ENCODE results near the gene DFFB. TPM values are rescaled to one million over a fixed set of nuclear protein-coding genes. Genes with fewer than 3 reads are reported as not detected.

Gene DFFB
- polyA plus RNA-seq, 1 experiment: 6.1 TPM

- Histone ChIP-seq H3K27me3 (ENCODE audit: control insufficient read depth, insufficient read depth, low read length) (no peaks in the 10 kb centered on the region), H3K4me3 (ENCODE audit: low read depth, low read length) (no peak overlapping the region), H3K36me3 (ENCODE audit: control insufficient read depth, insufficient read depth, low read length) (peaks cover 6% of the 10 kb centered on the region)
- no peak for TF ChIP-seq CTCF (IDR thresholded peaks at IDR 0.05; ENCODE audit: insufficient read depth, low read depth, low read length)
- no peak for DNase-seq (ENCODE audit: low read depth)
- ChIA-PET CTCF (no interaction called here), POLR2A (no interaction called here)
Observed at GRCh38 chr1:3814065-3814464, 43.2 kb upstream of the DFFB start.

DNA sequence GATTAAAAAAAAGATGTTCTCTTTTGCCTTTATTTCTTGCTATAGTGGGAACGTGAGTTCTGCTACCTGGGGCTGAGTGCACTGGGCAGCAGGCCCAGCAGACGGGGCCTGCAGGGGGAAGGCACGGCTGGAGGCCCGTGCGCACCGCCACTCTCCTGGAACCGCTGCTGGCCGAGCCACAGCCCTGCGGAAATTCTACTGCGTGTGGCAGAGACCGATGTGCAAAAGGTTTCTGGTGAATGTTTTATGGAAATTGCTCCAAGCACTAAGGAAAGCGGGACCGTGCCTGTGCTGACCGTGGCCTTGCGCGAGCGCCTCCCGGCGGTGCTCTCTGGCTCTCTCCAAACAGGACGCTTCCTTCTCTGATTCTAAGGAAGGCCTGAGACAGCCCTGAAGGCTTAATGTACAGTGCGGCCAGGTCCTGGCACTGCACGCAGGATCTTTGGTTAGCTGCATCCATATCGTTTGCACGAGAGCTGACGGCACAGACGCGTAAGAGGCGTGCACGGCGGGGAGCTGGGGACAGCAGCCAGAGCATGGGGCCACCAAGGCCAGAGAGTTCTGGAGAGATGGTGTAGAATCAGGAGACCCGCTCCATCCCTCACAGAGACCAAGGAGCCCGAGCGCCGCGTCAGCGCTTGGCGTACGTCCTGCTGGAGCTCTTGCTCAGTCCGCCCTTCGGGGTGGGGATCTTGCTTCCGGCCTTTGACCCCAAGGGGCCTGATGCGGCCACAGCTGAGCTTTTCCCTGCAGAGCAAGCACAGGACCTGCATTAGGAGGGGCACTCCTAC lies 42.3 kb upstream of the DFFB start:
- TF ChIP-seq CTCF (IDR thresholded peaks at IDR 0.05; ENCODE audit: insufficient read depth, low read depth, low read length): no peak
- ChIA-PET POLR2A (no interaction called here), CTCF (interaction anchor here (1.1 kb wide), 2 partner anchors 13 to 16 kb away, joined by 3 to 4 read pairs; no protein-coding TSS in a partner anchor)
- peaks cover 6% of the 10 kb centered on the region for H3K36me3 ChIP-seq (ENCODE audit: control insufficient read depth, insufficient read depth, low read length)
- H3K4me3 ChIP-seq (ENCODE audit: low read depth, low read length): no peak overlapping the region
- no peak for DNase-seq (ENCODE audit: low read depth)
- no peaks in the 10 kb centered on the region for H3K27me3 ChIP-seq (ENCODE audit: control insufficient read depth, insufficient read depth, low read length)

DNA sequence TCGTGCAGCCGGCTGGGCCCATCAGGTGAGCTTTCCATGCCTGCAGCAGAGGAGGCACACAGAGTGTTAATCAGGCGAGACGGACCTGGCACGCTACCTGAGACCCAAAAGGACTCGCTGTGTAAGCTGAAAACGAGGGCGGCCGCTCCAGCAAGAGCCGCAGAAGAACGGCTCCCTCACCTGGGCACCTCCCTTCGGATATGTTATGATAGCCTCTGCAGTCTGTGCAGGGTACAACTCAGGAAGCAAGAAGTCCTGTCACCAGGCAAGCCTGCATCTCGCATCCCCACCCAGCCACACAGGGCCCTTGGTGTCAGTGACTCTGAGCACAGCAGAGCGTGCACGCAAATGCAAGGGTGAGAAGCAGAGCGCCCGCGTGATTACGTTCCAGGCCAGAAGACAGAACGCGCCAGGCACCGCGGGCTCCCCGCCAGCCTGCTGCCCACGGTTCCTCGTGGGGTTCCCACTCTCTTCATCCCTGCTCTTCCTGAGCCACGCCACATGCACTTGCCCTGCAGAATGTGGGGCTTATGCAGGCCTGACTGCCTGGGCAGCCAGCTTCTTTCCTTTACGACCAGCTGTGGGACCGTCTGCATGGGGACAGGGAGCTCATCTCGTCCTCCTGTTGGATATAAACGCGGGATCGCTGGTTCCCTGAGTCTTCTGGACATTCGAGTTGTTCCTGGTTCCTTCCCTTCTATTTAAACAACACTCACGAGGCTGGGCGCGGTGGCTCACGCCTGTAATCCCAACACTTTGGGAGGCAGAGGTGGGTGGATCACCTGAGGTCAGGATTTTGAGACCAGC lies 40.7 kb upstream of the DFFB start:
- Histone ChIP-seq H3K27me3 (ENCODE audit: control insufficient read depth, insufficient read depth, low read length) (no peaks in the 10 kb centered on the region), H3K4me3 (ENCODE audit: low read depth, low read length) (no peak overlapping the region), H3K36me3 (ENCODE audit: control insufficient read depth, insufficient read depth, low read length) (peaks cover 12% of the 10 kb centered on the region)
- ChIA-PET CTCF (interaction anchor here (1.1 kb wide), 2 partner anchors 18 to 20 kb away, joined by 3 read pairs; partner anchors contain the start of gene LRRC47), POLR2A (no interaction called here)
- no peak for DNase-seq (ENCODE audit: low read depth)
- TF ChIP-seq CTCF (IDR thresholded peaks at IDR 0.05; ENCODE audit: insufficient read depth, low read depth, low read length): no peak

DNA sequence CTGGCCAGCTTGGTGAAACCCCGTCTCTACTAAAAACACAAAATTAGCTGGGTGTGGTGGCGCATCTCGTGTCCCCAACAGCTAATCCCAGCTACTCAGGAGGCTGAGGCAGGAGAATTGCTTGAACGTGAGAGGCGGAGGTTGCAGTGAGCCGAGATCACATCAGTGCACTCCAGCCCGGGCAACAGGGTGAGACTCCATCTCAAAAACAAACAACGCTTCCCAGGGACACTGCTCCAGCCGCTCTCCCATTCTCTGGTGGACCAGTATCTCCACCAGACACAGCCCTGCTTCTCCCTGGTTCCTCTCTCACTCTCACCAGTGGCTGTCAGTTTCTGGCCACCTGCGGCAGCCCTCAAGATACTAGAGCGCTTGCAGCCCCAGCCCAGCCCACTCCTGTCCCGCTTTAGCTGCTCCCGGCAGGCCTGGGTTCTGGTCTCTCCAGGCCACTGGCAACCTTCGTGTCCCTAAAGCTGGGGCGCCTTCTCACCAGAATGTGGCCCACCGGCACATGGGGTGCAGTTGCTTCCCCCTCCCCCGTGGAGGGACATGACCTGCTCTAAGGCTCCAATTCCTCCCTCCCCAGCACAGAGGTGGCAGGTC lies 40.0 kb upstream of the DFFB start:
- DNase-seq (ENCODE audit: low read depth): no peak
- Histone ChIP-seq H3K27me3 (ENCODE audit: control insufficient read depth, insufficient read depth, low read length) (no peaks in the 10 kb centered on the region), H3K36me3 (ENCODE audit: control insufficient read depth, insufficient read depth, low read length) (peaks cover 14% of the 10 kb centered on the region), H3K4me3 (ENCODE audit: low read depth, low read length) (no peak overlapping the region)
- POLR2A ChIA-PET: no interaction called here
- CTCF ChIA-PET: no interaction called here
- TF ChIP-seq CTCF (IDR thresholded peaks at IDR 0.05; ENCODE audit: insufficient read depth, low read depth, low read length): no peak

All from BJ (cell line).